ENCODE data around the gene SHBG.
"Not testable (repeated sequence)": the region's sequence is repeated elsewhere in the genome, so short reads cannot be mapped to it uniquely, and the experiment has no call there.

Gene SHBG

DNA sequence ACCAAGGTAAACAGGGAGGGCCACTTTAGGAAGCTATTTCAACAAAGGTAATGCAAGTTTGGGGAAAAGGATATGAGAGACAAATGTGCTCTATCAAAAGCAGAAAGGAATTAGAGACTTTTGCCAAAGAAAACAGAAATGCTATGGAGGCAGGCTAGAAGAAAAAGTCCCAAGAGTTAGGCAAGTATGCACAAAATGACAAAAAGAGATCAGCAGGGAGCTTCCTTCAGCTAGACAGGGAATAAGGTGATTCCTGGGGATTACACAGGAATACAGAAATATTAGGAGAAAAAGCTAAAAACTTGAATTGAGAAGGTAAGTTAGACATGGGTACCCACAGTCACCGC lies 17.7 kb upstream of the SHBG start:
- no peak for DNase-seq (ENCODE audit: low spot score)

DNA sequence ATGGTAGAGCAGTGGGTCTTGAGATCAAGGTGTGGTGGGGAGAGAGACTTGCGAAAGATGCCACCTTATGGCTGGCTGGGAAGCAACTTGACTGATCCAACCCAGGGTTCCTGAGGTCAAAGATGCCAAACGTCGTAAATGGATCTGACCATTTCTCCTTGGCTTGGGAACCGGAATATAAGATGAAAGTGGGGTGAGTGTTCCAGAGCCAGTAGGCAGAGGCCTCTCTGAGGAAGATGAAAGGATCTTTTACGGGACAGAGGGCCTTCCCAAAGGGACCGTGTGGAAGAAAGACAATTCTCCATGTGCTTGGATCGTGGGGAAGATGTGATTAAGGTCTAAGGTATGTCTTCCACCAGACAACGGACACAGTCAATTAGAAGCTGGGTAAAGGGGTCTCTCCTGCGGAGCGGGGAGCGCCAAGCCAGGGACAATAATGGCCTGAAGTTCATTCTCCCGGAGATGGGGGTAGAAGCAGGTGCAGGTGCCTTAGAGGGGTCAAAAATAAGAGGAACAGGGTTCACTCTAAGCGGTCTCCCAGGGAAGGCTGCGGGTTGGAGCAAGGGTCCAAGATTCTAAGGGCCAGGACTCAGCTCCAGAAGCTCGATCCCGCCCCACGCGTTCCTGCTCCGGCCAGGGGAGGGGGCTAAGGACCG lies 16.0 kb upstream of the SHBG start:
- peak; percentile 14 for DNase-seq (ENCODE audit: low spot score)

DNA sequence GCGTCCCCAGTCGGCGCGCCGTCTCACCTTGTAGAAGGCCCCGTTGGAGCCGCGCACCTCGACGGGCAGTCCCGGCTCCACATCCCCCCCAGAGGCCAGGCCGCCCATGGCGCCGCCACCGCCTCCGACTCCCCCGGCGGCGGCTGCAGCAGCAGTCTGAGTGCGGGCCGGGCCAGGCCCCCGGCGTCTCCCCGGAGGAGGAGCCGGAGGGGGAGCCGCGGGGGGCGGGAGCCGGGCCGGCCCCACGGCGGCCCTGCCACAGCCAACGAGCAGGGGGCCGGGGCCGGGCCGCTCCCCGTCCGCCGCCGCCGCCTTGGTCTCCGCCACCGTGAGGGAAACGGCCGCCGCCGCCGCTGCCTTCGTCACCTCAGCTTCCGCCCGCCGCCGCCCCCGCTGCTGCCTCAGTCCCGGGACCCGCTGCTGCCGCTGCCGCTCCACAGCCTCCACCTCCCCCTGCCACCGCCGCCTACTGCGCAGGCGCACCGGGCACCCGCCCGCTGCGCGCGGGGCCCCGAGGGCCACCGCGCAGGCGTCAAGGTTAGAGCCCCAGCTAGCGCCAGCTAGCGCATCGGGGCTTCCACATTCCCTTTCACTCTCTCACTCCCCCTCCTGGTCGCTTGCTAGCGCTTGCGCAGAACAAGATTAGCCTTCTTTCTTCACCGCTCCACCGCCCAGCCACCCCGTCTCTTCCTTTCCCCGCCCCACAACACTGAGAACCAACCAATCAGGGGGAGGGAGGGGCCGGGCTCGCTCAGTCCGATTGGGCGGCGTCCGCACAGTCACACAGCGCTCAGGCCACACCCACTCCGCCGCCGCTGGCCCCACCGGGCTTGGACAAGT lies 15.3 kb upstream of the SHBG start, which contains the start of gene FXR2:
Gene FXR2 (minus strand): TSS at position 473 of the 840 bp plus-strand sequence. CDS start 365 bp downstream, at position 108.
- peak; percentile 100 for DNase-seq (ENCODE audit: low spot score)

DNA sequence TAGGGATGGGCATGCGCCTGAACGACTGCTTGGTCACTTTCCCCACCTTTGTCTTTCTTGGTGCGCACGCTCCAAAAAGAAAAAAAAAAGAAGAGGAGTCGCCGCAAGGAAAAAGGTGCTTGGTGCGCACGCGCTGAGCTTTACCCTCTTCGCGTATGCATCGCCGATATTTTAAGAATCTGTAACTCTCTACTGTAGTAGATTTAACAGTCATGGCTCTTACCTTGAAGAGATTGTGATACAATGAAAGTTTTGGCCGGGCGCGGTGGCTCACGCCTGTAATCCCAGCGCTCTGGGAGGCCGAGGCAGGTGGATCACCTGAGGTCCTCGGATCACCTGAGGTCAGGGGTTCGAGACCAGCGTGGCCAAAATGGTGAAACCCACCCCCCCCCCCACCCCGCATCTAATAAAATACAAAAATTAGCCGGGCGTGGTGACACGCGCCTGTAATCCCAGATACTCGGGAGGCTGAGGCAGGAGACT lies 14.6 kb upstream of the SHBG start:
- DNase-seq (ENCODE audit: low spot score): no peak

DNA sequence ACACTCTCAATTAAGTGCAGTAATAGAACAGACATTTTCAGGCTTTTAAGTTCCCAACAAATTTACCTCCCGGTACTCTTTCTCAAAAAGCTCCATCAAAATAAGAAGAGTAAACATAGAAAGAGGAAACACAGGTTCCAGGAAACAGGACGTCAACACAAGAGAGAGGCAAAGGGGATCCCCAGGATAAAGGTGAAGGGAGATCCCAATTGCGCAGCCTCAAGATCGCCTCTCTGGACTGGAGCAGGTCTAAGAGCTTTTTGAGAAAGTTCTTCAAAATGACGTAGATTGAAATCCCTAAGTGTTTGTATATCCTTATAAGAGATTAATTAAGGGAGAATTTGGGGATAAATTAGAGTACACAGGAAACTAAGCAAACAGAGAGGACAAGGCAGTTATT lies 11.3 kb upstream of the SHBG start:
- no peak for DNase-seq (ENCODE audit: low spot score)

DNA sequence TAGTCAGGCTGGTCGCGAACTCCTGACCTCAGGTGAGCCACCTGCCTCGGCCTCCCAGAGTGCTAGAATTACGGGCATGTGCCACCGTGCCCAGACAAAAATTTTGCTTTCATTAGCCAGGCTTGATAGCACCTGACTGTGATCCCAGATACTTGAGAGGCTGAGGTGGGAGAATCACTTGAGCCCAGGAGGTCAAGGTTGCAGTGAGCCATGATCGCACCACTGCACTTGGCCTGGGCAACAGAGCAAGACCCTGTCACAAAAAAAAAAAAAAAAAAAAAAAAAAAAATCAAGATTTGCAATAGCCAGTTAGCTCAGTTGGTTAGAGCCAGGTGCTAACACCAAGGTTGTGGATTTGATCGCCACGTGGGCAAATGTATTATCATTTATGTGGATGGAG lies 9.1 kb upstream of the SHBG start:
- DNase-seq (ENCODE audit: low spot score): no peak

DNA sequence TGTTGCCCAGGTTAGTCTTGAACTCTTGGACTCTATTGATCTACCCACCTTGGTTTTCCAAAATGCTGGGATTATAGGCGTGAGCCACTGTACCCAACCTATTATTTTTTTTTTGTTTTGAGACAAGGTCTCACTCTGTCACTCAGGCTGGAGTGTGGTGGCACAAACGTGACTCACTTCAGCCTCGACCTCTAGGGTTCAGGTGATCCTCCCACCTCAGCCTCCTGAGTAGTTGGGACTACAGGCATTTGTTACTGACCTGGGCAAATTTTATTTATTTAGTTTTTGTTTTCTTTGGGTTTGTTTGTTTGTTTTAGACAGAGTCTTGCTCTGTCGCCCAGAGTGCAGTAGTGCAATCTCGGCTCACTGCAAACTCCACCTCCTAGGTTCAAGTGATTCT lies 6.3 kb upstream of the SHBG start:
- no peak for DNase-seq (ENCODE audit: low spot score)

DNA sequence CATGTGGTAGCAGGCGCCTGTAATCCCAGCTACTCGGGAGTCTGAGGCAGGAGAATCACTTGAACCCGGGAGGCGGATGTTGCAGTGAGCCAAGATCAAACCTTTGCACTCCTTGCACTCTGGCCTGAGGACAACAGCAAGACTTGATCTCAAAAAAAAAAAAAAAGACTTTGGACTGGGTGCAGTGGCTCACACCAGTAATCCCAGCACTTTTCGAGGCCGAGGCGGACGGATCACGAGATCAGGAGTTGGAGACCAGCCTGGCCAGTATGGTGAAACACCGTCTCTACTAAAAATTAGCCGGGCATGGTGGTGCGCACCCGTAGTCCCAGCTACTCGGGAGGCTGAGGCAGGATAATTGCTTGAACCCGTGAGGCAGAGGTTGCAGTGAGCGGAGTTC lies 4.2 kb upstream of the SHBG start:
- not testable (repeated sequence) for DNase-seq (ENCODE audit: low spot score)

DNA sequence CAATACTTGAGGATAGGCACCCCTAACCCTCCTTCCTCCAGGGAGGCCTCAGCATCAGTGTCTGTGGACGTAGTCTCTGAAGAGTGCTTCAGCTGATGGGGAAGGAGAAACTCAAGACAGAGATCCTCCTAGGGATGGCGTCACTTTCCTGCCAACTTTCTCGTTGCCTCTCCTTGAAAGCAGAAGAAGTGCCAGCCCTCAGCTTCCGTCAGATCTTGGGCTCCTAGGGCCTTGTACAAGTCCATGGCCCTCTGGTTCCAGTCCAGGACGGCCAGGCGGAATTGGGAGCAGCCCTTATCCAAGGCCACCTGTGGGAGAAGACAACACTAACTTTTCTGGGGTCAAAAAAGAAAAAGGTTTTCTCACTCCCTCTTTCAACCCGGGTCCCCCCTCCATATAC lies 3.6 kb upstream of the SHBG start:
- no peak for DNase-seq (ENCODE audit: low spot score)

DNA sequence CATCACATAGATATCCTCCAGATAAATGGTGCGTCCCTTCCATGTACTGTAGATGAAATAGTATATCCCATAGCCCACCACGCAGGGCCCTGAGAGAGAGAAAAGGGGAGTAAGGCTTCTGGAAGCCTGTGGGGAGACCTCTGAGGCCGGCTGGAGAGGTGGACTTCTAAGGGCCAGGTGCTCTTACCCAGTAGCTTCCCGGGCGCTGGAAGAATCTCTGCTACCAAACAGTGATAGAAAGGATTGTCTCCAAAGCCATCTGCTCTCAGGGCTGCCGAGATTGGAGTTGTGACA lies 3.0 kb upstream of the SHBG start:
- DNase-seq (ENCODE audit: low spot score): peak; percentile 71

DNA sequence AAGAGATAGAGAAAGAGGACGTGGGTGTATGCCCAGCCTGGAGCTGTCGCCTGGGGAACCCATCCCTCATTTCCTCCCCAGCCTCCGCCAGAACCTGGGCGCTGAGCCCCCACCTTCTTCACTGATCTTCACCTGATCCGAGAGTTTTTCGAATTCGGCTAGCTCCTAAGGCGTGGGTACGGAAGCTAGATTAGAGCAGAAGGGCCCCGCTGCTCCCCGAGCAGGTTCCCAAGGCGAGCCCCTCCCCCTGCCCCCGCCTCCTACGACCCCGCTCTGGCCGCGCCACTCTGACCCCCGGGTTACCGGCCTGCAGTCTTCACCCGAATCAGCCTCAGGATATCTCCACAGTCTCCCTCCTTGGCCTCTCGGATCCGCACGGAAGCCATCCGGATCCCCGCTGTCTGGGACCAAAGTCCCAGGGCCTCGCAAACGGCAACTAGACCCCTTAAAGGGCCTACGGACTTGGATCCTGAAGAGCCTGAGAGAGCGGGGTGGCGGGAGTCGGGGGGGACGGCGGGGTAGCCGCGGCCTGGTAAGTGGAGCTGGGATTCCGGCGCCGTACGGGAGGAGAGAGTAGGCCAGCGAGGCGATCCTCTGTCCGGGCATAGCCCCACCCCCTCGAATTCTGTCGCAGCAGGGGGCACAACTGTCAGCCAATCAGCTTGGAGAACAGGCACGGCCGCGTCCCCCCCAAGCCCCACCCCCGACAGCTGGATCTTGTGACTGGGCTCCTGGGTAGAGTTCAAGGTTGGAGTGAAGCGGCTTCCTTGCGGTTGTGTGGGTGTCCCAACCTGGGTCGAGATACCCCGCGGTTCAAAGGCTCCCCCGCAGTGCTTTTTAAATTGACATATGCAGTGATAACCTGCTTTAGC lies 2.4 kb upstream of the SHBG start, which contains the start of gene SAT2:
Gene SAT2 (minus strand): TSS at position 572 of the 872 bp plus-strand sequence. CDS start 186 bp downstream, at position 386.
- DNase-seq (ENCODE audit: low spot score): peak; percentile 94

DNA sequence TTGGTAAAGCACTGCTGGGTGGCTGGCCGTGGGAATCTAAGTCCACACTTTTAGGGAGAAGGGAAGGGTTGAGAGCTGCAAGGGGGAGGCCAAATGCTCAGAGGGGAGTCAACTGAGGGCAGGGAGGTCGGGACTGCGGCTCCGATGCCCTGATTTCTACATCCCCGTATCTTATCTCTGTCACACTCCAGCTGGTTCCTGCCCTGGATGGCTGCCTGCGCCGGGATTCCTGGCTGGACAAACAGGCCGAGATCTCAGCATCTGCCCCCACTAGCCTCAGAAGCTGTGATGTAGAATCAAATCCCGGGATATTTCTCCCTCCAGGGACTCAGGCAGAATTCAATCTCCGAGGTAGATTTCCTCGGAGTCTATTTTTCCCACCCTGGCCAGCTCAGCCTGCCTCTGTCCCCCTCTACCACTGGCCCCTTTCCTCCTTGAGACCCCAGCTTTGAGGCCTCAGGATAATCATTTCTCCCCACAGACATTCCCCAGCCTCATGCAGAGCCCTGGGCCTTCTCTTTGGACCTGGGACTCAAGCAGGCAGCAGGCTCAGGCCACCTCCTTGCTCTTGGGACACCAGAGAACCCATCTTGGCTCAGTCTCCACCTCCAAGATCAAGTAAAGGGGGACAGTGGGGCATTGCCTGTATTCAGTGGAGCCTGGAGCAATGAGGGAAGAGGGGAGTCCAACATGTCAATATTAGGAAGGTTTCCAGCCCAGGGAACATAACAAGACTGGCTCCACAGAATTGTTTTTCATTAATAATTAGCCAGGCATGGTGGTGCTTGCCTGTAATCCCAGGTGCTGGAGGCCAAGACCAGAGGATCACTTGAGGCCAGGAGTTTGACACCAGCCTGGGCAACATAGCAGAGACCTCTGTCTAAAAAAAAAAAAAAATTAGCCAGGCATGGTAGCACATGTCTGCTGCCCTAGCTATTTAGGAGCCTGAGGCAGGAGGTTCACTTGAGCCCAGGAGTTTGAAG lies 1.8 kb downstream of the SHBG start:
- DNase-seq (ENCODE audit: low spot score): no peak

DNA sequence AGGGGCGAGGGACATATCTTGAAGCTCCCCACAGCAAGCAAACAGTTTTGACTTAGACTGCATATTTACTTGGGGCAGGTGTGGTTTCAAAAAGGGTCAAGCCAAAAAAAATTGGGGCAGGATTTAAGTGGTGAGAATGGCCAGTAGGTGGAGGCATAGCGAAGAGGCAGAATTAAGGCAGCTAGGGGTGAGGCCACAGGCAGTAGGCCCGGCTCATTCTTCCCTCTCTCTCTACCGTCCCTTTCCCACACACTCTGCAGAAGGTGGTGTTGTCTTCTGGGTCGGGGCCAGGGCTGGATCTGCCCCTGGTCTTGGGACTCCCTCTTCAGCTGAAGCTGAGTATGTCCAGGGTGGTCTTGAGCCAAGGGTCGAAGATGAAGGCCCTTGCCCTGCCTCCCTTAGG lies 2.6 kb downstream of the SHBG start:
- peak; percentile 56 for DNase-seq (ENCODE audit: low spot score)

DNA sequence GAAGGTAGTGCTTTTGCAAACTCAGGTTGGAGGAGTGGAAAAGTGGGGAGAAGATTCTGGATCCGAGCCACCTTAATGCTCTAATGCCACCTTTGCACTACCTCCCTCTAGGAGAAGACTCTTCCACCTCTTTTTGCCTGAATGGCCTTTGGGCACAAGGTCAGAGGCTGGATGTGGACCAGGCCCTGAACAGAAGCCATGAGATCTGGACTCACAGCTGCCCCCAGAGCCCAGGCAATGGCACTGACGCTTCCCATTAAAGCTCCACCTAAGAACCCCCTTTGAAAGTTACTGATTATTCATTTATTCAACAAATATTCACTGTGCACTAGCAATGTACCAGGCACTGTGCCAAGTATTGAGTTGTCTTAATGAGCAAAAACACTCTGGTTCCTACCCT lies 3.2 kb downstream of the SHBG start:
- DNase-seq (ENCODE audit: low spot score): no peak

DNA sequence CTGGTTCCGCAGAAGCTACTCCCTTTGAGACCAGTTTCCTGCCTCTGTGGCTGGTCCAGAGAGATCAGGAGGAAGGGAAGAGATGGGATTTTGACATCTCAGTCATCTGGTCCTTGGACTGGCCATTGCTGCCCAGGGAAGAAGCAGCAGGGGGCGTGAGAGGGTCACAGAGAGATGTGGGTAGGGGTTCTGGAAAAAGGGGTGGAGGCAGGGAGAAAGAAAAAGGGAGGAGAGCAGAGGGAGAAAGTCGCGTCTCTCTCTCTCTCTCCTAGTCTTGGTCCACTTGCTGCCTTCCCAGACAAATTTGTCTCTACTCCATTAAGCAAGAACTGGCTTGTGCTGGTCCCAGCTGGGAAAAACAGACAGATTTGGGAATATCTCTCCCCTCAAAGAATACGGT lies 4.4 kb downstream of the SHBG start:
- peak; percentile 68 for DNase-seq (ENCODE audit: low spot score)

DNA sequence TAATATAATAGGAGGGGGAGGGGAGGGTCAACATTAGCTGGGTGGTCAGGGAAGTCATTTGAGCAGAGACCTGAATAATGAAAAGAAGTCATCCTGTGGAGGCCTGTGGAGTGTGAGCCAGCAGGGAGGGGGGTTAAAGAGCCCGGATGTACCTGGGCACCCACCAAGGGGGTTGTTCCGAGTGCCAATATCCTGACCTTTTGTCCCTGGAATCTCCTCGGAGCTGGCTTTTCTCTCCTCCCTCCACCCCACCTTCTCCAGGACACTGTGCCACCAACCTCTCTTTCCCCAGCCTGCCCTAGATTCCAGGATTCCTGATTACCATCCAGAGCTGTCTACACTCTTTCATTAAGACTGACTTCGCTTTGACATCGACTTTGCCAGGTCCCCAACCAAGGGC lies 6.2 kb downstream of the SHBG start:
- no peak for DNase-seq (ENCODE audit: low spot score)

DNA sequence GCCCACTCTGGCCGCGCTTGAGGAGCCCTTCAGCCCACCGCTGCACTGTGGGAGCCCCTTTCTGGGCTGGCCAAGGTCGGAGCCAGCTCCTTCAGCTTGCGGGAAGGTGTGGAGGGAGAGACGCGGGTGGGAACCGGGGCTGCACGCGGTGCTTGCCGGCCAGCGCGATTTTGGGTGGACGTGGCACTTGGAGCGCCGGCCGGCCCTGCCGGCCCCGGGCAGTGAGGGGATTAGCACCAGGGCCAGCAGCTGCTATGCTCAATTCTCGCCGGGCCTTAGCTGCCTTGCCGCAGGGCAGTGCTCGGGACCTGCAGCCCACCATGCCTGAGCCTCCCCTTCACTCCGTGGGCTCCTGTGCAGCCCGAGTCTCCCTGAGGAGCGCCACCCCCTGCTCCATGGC lies 10.8 kb downstream of the SHBG start:
- no peak for DNase-seq (ENCODE audit: low spot score)

DNA sequence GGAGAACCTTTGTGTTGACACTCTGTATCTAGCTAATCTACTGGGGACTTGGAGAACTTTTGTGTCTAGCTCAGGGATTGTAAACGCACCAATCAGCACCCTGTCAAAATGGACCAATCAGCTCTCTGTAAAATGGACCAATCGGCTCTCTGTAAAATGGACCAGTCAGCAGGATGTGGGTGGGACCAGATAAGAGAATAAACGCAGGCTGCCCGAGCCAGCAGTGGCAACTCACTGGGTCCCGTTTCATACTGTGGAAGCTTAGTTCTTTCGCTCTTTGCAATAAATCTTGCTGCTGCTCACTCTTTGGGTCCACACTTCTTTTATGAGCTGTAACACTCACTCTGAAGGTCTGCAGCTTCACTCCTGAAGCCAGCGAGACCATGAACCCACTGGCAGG lies 11.7 kb downstream of the SHBG start:
- not testable (repeated sequence) for DNase-seq (ENCODE audit: low spot score)

DNA sequence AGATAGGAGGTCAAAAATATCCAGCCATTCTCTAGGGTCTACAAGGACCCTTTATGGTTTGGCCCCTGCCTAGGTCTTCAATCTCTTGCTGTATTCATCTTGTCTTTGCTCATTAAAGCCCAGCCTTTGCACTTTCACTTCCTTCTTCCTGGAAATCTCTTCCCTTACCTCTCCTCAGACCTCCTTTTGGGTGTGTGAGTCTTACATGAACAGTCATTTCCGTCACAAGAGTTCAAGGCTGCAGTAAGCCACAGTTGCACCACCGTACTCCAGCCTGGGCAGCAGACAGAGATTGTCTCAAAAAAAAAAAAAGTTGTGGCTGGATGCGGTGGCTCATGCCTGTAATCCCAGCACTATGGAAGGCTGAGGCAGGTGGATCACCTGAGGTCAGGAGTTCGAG lies 14.8 kb downstream of the SHBG start:
- DNase-seq (ENCODE audit: low spot score): no peak

DNA sequence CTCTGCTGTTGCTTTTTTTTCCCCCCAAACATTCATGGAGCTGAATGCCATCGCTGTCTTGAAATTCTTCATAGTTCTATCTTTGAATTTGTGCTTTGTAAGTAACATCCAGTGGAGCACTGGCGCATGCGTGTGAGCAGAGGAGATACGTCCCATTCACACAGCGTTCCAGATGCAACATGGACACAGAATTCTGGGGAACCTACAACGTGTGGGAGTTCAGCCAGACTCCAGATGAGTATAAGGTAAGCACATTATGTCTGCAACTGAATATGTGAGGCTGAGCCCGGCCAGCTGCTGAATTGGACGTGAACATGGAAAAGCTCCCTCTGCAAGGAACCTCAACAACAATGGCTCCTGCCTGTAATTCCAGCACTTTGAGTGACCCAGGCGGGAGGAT lies 16.5 kb downstream of the SHBG start:
- DNase-seq (ENCODE audit: low spot score): no peak

DNA sequence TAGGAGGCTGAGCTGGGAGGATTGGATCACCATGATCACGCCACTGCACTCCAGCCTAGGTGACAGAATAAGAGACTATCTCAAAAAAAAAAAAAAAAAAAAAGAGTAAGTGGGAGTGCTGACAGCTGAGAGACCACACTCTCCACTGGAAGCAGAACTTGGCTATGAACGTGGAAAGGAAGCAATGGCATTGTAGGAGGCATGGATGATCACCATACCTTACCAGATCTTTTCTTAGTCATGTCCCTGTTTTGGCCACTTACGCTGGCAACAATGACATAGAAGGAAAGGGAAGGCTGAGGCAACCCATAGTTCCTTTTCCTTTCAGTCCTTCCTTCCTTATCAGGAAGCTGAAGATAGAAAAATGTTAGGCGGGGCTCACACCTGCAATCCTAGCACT lies 17.1 kb downstream of the SHBG start:
- DNase-seq (ENCODE audit: low spot score): no peak
